Measurements from ENCODE around the gene SPECC1L.
"Not testable (repeated sequence)": the region's sequence is repeated elsewhere in the genome, so short reads cannot be mapped to it uniquely, and the experiment has no call there.

GRCh38 chr22:24256736-24257135 lies 13.9 kb upstream of the SPECC1L start:
- not testable (repeated sequence) for TF ChIP-seq CTCF, POLR2A (IDR thresholded peaks at IDR 0.05)
